Lower lobe of right lung (tissue), 2 donors: Measurements from ENCODE around the gene KLHDC3. TPM values are rescaled to one million over a fixed set of nuclear protein-coding genes. Genes with fewer than 3 reads are reported as not detected.

Experiments used
- ATAC-seq, 2 donors: fragments of 200-7000 bp; cut with Tn5 transposase; one replicate each; pipeline ENCODE4 v1.9.1; 2020 to 2022; ENCODE audit warnings: mild to moderate bottlenecking in 2 of 2, moderate library complexity in 2 of 2
- DNase-seq: peaks from one replicate; pipeline ENCODE4 v3.0.0-alpha.2; 2020
- H3K27ac ChIP-seq: fragments of 200-600 bp; one replicate; pipeline ENCODE4 v1.8.0; 2022
- H3K27me3 ChIP-seq: fragments of 200-600 bp; one replicate; pipeline ENCODE4 v1.8.0; 2022; ENCODE audit warnings: low read depth
- H3K36me3 ChIP-seq: fragments of 200-600 bp; one replicate; pipeline ENCODE4 v1.8.0; 2022; ENCODE audit warnings: mild to moderate bottlenecking
- H3K4me1 ChIP-seq: fragments of 200-600 bp; one replicate; pipeline ENCODE4 v1.8.0; 2022
- H3K4me3 ChIP-seq: fragments of 200-600 bp; one replicate; pipeline ENCODE4 v1.8.0; 2022; ENCODE audit warnings: mild to moderate bottlenecking
- H3K9me3 ChIP-seq: fragments of 200-600 bp; one replicate; pipeline ENCODE4 v1.8.0; 2022
- CTCF ChIP-seq: fragments of 200-600 bp; IDR thresholded peaks from one replicate; pipeline ENCODE4 v1.8.0; 2022; ENCODE audit warnings: antibody characterized with exemption, mild to moderate bottlenecking
- intact Hi-C: fragments of 100-400 bp; cut with DNase I; formaldehyde crosslinking; loops from one replicate; pipeline ENCODE4 v1.11.0; 2022
- total RNA-seq: library from RNA; stranded (reverse); fragmentation: NEBNext Ultra II Directional; extraction: Animal tissue kit (Norgen Biotek cat#: 25700); gene quantifications from one replicate; pipeline ENCODE4 v1.2.1, GENCODE V29; 2021
- donor health status: DM: no; HTN: yes; CAD: no; lungs with severe emphysema.

The KLHDC3 gene
- total RNA-seq, 1 donor from 2014 or later = 59.3 TPM

GRCh38 chr6:43059168-43060033, 45.4 kb downstream of the KLHDC3 start, which contains the start of the genes KLC4 and MRPL2:
Gene KLC4, plus strand, starts transcription at chr6:43059631. Its CDS starts 1,705 bp downstream, at chr6:43061336.
Gene MRPL2, minus strand, starts transcription at chr6:43059434. Its CDS starts 53 bp downstream, at chr6:43059381.
- peak; percentile 98 for ATAC-seq
- peak within 1 kb of the TSS; percentile 89 for H3K27ac ChIP-seq
- H3K27me3 ChIP-seq = no peaks in the 10 kb centered on the region
- peaks cover 26% of the 10 kb centered on the region for H3K4me1 ChIP-seq
- no peaks in the 10 kb centered on the region for H3K9me3 ChIP-seq
- peaks cover 54% of the 10 kb centered on the region for H3K36me3 ChIP-seq
- intact Hi-C loops = no loop called here
- peak; percentile 98 for DNase-seq
- peak within 1 kb of the TSS; percentile 83 for H3K4me3 ChIP-seq
- TF ChIP-seq CTCF = no peak

GRCh38 chr6:43060034-43060754, 46.1 kb downstream of the KLHDC3 start:
- ATAC-seq (peak; percentile 58 to 64), DNase-seq (peak; percentile 67)
- intact Hi-C loops = no loop called here
- no peaks in the 10 kb centered on the region for H3K27me3 ChIP-seq
- peak overlapping the region; percentile 89 for H3K27ac ChIP-seq
- peaks cover 26% of the 10 kb centered on the region for H3K4me1 ChIP-seq
- H3K9me3 ChIP-seq = no peaks in the 10 kb centered on the region
- H3K4me3 ChIP-seq = peak overlapping the region; percentile 83
- H3K36me3 ChIP-seq = peaks cover 51% of the 10 kb centered on the region
- TF ChIP-seq CTCF = no peak

- peak overlapping the region; percentile 89 for H3K27ac ChIP-seq
- peak overlapping the region; percentile 83 for H3K4me3 ChIP-seq
These were observed 46.9 kb downstream of the KLHDC3 start for GRCh38 chr6:43060755-43061633.

DNA sequence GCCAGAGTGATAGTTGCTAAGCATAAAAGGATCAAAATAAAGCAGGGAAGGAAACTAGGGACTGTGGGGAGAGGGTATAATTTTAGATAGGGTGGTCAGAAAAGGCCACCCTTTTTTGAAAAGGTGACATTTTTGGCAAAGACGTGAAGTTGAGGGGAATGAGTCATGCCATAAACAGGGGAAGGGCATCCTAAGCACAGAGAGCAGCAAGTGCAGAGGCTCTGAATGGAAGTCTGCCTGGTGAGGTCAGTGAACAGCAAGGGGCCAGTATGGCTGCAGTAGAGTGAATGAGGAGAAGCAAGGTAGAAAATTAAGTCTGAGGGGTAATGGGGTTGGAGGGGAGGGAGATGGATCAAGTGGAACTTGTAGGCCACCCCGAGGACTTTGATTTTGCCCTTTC, 47.8 kb downstream of the KLHDC3 start:
- H3K9me3 ChIP-seq = no peaks in the 10 kb centered on the region
- H3K36me3 ChIP-seq = peaks cover 51% of the 10 kb centered on the region
- ATAC-seq = no peak
- no peak for TF ChIP-seq CTCF
- H3K4me3 ChIP-seq = no peak overlapping the region
- no peak overlapping the region for H3K27ac ChIP-seq
- no peaks in the 10 kb centered on the region for H3K27me3 ChIP-seq
- DNase-seq = no peak
- peaks cover 26% of the 10 kb centered on the region for H3K4me1 ChIP-seq
- intact Hi-C loops = no loop called here

More at GRCh38 chr6:43060755-43061633, 46.9 kb downstream of the KLHDC3 start:
- DNase-seq = no peak
- Histone ChIP-seq H3K4me1 (peaks cover 26% of the 10 kb centered on the region), H3K27me3 (no peaks in the 10 kb centered on the region), H3K9me3 (no peaks in the 10 kb centered on the region), H3K36me3 (peaks cover 51% of the 10 kb centered on the region)
- intact Hi-C loops = no loop called here
- no peak for ATAC-seq
- no peak for TF ChIP-seq CTCF

DNA sequence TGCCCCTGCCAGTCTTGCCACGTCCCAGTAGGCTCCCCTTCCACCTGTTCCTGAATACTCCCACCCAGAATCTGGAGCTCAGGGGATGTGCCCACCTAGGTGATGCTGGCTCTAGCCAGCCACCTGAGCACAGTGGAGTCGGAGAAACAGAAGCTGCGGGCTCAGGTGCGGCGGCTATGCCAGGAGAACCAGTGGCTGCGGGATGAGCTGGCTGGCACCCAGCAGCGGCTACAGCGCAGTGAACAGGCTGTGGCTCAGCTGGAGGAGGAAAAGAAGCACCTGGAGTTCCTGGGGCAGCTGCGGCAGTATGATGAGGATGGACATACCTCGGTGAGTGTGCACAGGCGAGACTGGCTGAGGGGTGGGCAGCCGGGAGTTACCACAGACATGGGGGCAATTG, 48.8 kb downstream of the KLHDC3 start:
- Histone ChIP-seq H3K4me1 (peaks cover 26% of the 10 kb centered on the region), H3K27ac (no peak overlapping the region), H3K4me3 (no peak overlapping the region), H3K27me3 (no peaks in the 10 kb centered on the region), H3K36me3 (peaks cover 49% of the 10 kb centered on the region), H3K9me3 (no peaks in the 10 kb centered on the region)
- ATAC-seq (no peak), DNase-seq (no peak)
- TF ChIP-seq CTCF = no peak
- intact Hi-C loops = no loop called here
